Glutamatergic neuron (in vitro differentiated cells): Measurements from ENCODE around the gene IFITM10. TPM values are rescaled to one million over a fixed set of nuclear protein-coding genes. Genes with fewer than 3 reads are reported as not detected.
A peak's percentile ranks its signal among the peaks of the same experiment; 100 is the strongest.

ENCODE experiments used
- DNase-seq: peaks from one replicate; pipeline ENCODE4 v3.0.0; 2022
- H3K27ac Mint-ChIP-seq: one replicate; pipeline ENCODE4 v1.8.0; 2020; ENCODE audit warnings: mild to moderate bottlenecking, mixed read lengths, inconsistent platforms; ENCODE audit not compliant: unreplicated experiment
- H3K27me3 Mint-ChIP-seq: one replicate; pipeline ENCODE4 v1.8.0; 2020; ENCODE audit warnings: mild to moderate bottlenecking, moderate library complexity, mixed read lengths, inconsistent platforms; ENCODE audit not compliant: unreplicated experiment
- H3K36me3 Mint-ChIP-seq: one replicate; pipeline ENCODE4 v1.8.0; 2020; ENCODE audit warnings: mild to moderate bottlenecking, mixed read lengths, inconsistent platforms; ENCODE audit not compliant: unreplicated experiment
- H3K4me1 Mint-ChIP-seq: one replicate; pipeline ENCODE4 v1.8.0; 2020; ENCODE audit warnings: mild to moderate bottlenecking, low read depth, mixed read lengths, inconsistent platforms; ENCODE audit not compliant: unreplicated experiment
- H3K4me3 Mint-ChIP-seq: one replicate; pipeline ENCODE4 v1.8.0; 2020; ENCODE audit warnings: mild to moderate bottlenecking, mixed read lengths, inconsistent platforms; ENCODE audit not compliant: unreplicated experiment
- H3K9me3 Mint-ChIP-seq: one replicate; pipeline ENCODE4 v1.8.0; 2020; ENCODE audit warnings: mild to moderate bottlenecking, moderate library complexity, mixed read lengths, inconsistent platforms; ENCODE audit not compliant: unreplicated experiment
- total RNA-seq: library from RNA; stranded (reverse); fragmentation: NEBNext Ultra II Directional; extraction: Animal tissue kit (Norgen Biotek cat#: 25700); gene quantifications from one replicate; pipeline ENCODE4 v1.2.1, GENCODE V29; 2021; ENCODE audit not compliant: unreplicated experiment
- TF ChIP-seq, protein P1 (sequence below): fragments of 200-600 bp; sonication (generic); IDR thresholded peaks from one replicate; pipeline ENCODE4 v1.5.0; 2021; ENCODE audit not compliant: partially characterized antibody, unreplicated experiment

Gene IFITM10
- total RNA-seq, 1 donor from 2014 or later = 5.4 TPM

DNA sequence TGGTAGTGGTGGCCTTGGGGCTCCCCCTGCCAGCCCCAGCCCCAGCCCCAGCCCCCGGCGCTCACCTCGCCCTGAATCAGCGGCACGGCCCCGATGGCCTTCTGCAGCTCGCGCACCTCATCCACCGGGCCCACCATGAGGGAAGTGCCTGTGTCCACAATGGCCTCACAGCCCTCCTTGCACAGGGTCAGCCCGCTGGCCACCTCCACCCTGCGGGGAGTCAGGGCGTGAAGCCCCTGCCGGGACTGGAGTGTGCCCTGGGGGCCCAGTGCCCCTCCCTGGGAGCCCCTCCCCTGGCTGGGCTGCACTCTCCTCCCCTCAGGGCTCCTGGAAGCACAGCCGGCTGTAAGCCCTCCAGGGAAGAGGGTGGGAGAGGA lies 3.5 kb upstream of the IFITM10 start:
- H3K27me3 Mint-ChIP-seq = peaks cover 10% of the 10 kb centered on the region
- TF ChIP-seq, protein P1, sequence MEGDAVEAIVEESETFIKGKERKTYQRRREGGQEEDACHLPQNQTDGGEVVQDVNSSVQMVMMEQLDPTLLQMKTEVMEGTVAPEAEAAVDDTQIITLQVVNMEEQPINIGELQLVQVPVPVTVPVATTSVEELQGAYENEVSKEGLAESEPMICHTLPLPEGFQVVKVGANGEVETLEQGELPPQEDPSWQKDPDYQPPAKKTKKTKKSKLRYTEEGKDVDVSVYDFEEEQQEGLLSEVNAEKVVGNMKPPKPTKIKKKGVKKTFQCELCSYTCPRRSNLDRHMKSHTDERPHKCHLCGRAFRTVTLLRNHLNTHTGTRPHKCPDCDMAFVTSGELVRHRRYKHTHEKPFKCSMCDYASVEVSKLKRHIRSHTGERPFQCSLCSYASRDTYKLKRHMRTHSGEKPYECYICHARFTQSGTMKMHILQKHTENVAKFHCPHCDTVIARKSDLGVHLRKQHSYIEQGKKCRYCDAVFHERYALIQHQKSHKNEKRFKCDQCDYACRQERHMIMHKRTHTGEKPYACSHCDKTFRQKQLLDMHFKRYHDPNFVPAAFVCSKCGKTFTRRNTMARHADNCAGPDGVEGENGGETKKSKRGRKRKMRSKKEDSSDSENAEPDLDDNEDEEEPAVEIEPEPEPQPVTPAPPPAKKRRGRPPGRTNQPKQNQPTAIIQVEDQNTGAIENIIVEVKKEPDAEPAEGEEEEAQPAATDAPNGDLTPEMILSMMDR = no peak
- H3K27ac Mint-ChIP-seq = no peak overlapping the region

DNA sequence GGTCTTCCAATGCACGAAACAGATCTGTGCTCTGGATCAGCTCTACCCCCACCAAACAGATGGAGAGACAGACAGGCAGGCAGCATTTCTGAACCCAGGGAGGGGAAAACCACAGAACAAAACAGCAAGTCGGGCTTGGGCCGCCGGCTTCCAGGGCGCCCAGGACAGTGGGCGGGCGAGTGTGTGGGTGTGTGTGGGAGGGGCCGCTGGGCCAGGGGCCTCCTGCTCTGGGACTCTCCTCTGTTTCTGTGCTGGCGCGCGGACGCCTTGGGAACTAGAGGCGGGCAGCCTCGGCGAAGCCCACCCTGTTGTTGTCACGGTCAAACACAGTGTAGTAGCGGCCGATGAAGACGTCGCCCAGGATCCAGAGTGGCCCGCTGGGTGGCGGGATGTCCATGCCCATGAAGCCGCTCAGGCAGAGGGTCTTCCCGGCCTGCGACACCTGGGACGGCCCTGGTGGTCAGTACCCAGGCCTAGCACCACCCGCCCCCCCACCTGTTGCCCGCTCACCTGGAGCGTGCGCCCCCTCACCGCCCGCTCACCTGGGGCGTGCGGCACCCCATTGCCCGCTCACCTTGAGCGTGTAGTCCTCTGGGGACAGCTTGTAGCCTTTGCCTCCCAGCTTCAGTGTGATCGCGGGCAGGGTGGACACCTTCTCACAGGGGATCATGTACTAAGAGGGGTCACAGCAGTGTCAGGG lies 3.0 kb upstream of the IFITM10 start:
- TF ChIP-seq, protein P1 = no peak
- peaks cover 7% of the 10 kb centered on the region for H3K4me1 Mint-ChIP-seq
- no peak overlapping the region for H3K27ac Mint-ChIP-seq
- peaks cover 5% of the 10 kb centered on the region for H3K9me3 Mint-ChIP-seq
- H3K36me3 Mint-ChIP-seq = no peaks in the 10 kb centered on the region
- no peak overlapping the region for H3K4me3 Mint-ChIP-seq
- peaks cover 10% of the 10 kb centered on the region for H3K27me3 Mint-ChIP-seq
- DNase-seq = peak; percentile 15

More for the DNA sequence above, 3.5 kb upstream of the IFITM10 start:
- no peak overlapping the region for H3K4me3 Mint-ChIP-seq
- H3K36me3 Mint-ChIP-seq = no peaks in the 10 kb centered on the region
- DNase-seq = peak; percentile 15
- peaks cover 7% of the 10 kb centered on the region for H3K4me1 Mint-ChIP-seq
- H3K9me3 Mint-ChIP-seq = peaks cover 5% of the 10 kb centered on the region

DNA sequence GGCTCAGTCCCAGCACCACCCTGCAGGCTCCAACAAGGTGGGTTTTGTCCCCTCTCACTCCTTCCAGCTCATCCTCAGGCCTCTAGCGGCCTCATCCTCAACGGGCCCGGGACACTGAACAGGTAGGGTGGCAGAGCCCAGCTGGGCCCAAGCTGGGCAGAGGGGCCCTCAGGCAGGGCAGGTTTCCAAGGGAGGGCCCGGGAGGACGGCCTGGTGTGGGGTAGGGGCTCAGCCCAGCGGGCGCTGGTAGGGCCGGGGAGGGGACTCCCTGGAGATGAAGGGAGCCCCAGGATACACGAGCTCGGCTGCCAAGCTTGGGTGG lies 2.5 kb upstream of the IFITM10 start:
- H3K4me1 Mint-ChIP-seq = peaks cover 9% of the 10 kb centered on the region
- no peaks in the 10 kb centered on the region for H3K36me3 Mint-ChIP-seq
- peak; percentile 17 for DNase-seq
- H3K27me3 Mint-ChIP-seq = peaks cover 12% of the 10 kb centered on the region
- no peak overlapping the region for H3K4me3 Mint-ChIP-seq
- TF ChIP-seq, protein P1 = no peak
- H3K9me3 Mint-ChIP-seq = peaks cover 5% of the 10 kb centered on the region
- no peak overlapping the region for H3K27ac Mint-ChIP-seq

GRCh38 chr11:1751999-1752906 lies 1.9 kb upstream of the IFITM10 start:
- Mint-ChIP-seq H3K27me3 (peaks cover 12% of the 10 kb centered on the region), H3K9me3 (peaks cover 5% of the 10 kb centered on the region), H3K27ac (no peak overlapping the region), H3K4me3 (no peak overlapping the region), H3K36me3 (no peaks in the 10 kb centered on the region), H3K4me1 (peaks cover 9% of the 10 kb centered on the region)
- TF ChIP-seq, protein P1 = no peak
- peak; percentile 20 for DNase-seq

DNA sequence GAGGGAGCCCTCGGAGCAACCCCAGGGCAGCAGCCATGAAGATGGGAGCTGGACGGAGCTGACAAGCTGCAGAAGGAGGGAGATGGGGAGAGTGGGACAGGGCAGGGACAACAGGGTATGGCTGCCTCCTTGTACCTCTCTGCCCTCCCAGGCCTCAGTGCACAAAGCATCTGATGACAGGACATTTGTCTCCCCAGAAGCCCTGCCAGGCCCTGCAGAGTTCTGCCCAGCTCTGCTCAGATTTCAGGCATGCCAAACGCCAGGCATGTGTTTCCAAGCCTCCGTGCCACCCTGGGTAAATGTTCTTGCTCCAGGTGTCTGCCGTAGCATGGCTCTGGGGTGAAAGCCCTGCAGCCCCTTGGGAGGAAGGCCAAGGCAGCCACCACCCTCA lies 1.1 kb upstream of the IFITM10 start:
- no peak overlapping the region for H3K27ac Mint-ChIP-seq
- TF ChIP-seq, protein P1 = no peak
- peak; percentile 13 for DNase-seq
- H3K9me3 Mint-ChIP-seq = peaks cover 5% of the 10 kb centered on the region
- H3K4me1 Mint-ChIP-seq = peaks cover 9% of the 10 kb centered on the region
- H3K27me3 Mint-ChIP-seq = peaks cover 12% of the 10 kb centered on the region
- H3K36me3 Mint-ChIP-seq = no peaks in the 10 kb centered on the region
- H3K4me3 Mint-ChIP-seq = no peak overlapping the region
